ENCODE data around the gene TEDDM1. TPM values are rescaled to one million over a fixed set of nuclear protein-coding genes. Genes with fewer than 3 reads are reported as not detected.

Gene TEDDM1
- total RNA-seq, 3 donors from 2014 or later (not counting 1 experiment from before 2014, with no cell fraction given): not detected

GRCh38 chr1:182351790-182352364 lies 48.6 kb downstream of the TEDDM1 start:
- Histone ChIP-seq H3K27me3 (ENCODE audit: control insufficient read depth, insufficient read depth, low read length) (no peaks in the 10 kb centered on the region), H3K9me3 (ENCODE audit: control insufficient read depth, insufficient read depth, low read length) (no peaks in the 10 kb centered on the region), H3K4me3 (ENCODE audit: low read length) (no peak overlapping the region), H3K4me1 (ENCODE audit: control insufficient read depth, insufficient read depth, low read length) (no peaks in the 10 kb centered on the region), H3K27ac (ENCODE audit: low read length) (no peak overlapping the region), H3K36me3 (ENCODE audit: control insufficient read depth, insufficient read depth, low read length) (no peaks in the 10 kb centered on the region)
- Mint-ChIP-seq H3K4me1 (no peaks in the 10 kb centered on the region), H3K4me3 (no peak overlapping the region), H3K27me3 (ENCODE audit: low read depth in 2 of 2) (peaks cover 7 to 10% of the 10 kb centered on the region in 2 donors), H3K36me3 (no peaks in the 10 kb centered on the region), H3K27ac (no peak overlapping the region), H3K9me3 (no peaks in the 10 kb centered on the region)
- no peak for DNase-seq
- no peak for TF ChIP-seq CTCF (IDR thresholded peaks at IDR 0.05)
- ATAC-seq: no peak
- intact Hi-C loops (cut with micrococcal nuclease): no loop called here
- WGBS (ENCODE audit: insufficient coverage): 96% methylated on average over 1 of the region's 1 CpG

GRCh38 chr1:182350839-182351238 lies 49.6 kb downstream of the TEDDM1 start:
- no peak overlapping the region for H3K4me3 Mint-ChIP-seq
- H3K9me3 Mint-ChIP-seq: no peaks in the 10 kb centered on the region
- no peak overlapping the region for H3K27ac Mint-ChIP-seq
- no peaks in the 10 kb centered on the region for H3K4me1 ChIP-seq (ENCODE audit: control insufficient read depth, insufficient read depth, low read length)
- intact Hi-C loops (cut with micrococcal nuclease): no loop called here
- H3K27me3 ChIP-seq (ENCODE audit: control insufficient read depth, insufficient read depth, low read length): no peaks in the 10 kb centered on the region
- TF ChIP-seq CTCF (IDR thresholded peaks at IDR 0.05): no peak
- peaks cover 7 to 14% of the 10 kb centered on the region in 2 donors for H3K27me3 Mint-ChIP-seq (ENCODE audit: low read depth in 2 of 2)
- no peak overlapping the region for H3K27ac ChIP-seq (ENCODE audit: low read length)
- no peaks in the 10 kb centered on the region for H3K4me1 Mint-ChIP-seq
- ATAC-seq (no peak), DNase-seq (no peak)
- H3K36me3 Mint-ChIP-seq: no peaks in the 10 kb centered on the region
- no peaks in the 10 kb centered on the region for H3K36me3 ChIP-seq (ENCODE audit: control insufficient read depth, insufficient read depth, low read length)
- H3K4me3 ChIP-seq (ENCODE audit: low read length): no peak overlapping the region
- no peaks in the 10 kb centered on the region for H3K9me3 ChIP-seq (ENCODE audit: control insufficient read depth, insufficient read depth, low read length)
- 95% methylated on average over 2 of the region's 2 CpGs for WGBS (ENCODE audit: insufficient coverage)

GRCh38 chr1:182348961-182349747 lies 51.3 kb downstream of the TEDDM1 start:
- no peak for TF ChIP-seq CTCF (IDR thresholded peaks at IDR 0.05)
- Mint-ChIP-seq H3K27me3 (ENCODE audit: low read depth in 2 of 2) (peaks cover 0 to 14% of the 10 kb centered on the region in 2 donors), H3K27ac (no peak overlapping the region), H3K9me3 (no peaks in the 10 kb centered on the region), H3K4me3 (no peak overlapping the region), H3K4me1 (no peaks in the 10 kb centered on the region), H3K36me3 (no peaks in the 10 kb centered on the region)
- ATAC-seq (no peak), DNase-seq (no peak)
- Histone ChIP-seq H3K4me3 (ENCODE audit: low read length) (no peak overlapping the region), H3K27me3 (ENCODE audit: control insufficient read depth, insufficient read depth, low read length) (no peaks in the 10 kb centered on the region), H3K36me3 (ENCODE audit: control insufficient read depth, insufficient read depth, low read length) (no peaks in the 10 kb centered on the region), H3K9me3 (ENCODE audit: control insufficient read depth, insufficient read depth, low read length) (no peaks in the 10 kb centered on the region), H3K27ac (ENCODE audit: low read length) (no peak overlapping the region), H3K4me1 (ENCODE audit: control insufficient read depth, insufficient read depth, low read length) (no peaks in the 10 kb centered on the region)
- intact Hi-C loops (cut with micrococcal nuclease): no loop called here
- WGBS (ENCODE audit: insufficient coverage): 96% methylated on average over 6 of the region's 6 CpGs

Other genes starting within 250 kb of the TEDDM1 start
- 100 to 1,000 TPM; 128 to 420 (median 134) TPM for gene GLUL, start 8.9 kb downstream of the TEDDM1 start, total RNA-seq
- gene RGSL1, start 49.5 kb upstream of the TEDDM1 start, total RNA-seq: not detected
- gene RNASEL, start 188.6 kb upstream of the TEDDM1 start, total RNA-seq: 1 to 10 TPM; 3.3 to 5.8 (median 4.8) TPM
- 1 to 10 TPM; 1.3 to 9.6 (median 4.2) TPM for gene RGS16, start 203.7 kb upstream of the TEDDM1 start, total RNA-seq